Esophagus (tissue), 2 donors: ENCODE results near the gene PLEKHG7. TPM values are rescaled to one million over a fixed set of nuclear protein-coding genes. Genes with fewer than 3 reads are reported as not detected.

Experiments
- H3K27ac ChIP-seq, 2 donors: one replicate each; pipeline ENCODE4 v1.5.1; 2013; ENCODE audit warnings: low read depth in 2 of 2, mild to moderate bottlenecking in 2 of 2, inconsistent platforms in 1 of 2, low read length in 1 of 2, moderate library complexity in 1 of 2
- H3K27me3 ChIP-seq, 2 donors: one replicate each; pipeline ENCODE4 v1.6.1; 2013; ENCODE audit warnings: low read length in 2 of 2, control low read depth in 1 of 2, mild to moderate bottlenecking in 1 of 2; ENCODE audit not compliant: insufficient read depth in 2 of 2, control insufficient read depth in 1 of 2
- H3K36me3 ChIP-seq, 2 donors: one replicate each; pipeline ENCODE4 v1.6.1; 2013; ENCODE audit warnings: low read length in 1 of 2; ENCODE audit not compliant: control insufficient read depth in 2 of 2, insufficient read depth in 2 of 2
- H3K4me1 ChIP-seq, 2 donors: one replicate each; pipeline ENCODE4 v1.6.1; 2013; ENCODE audit warnings: low read length in 1 of 2; ENCODE audit not compliant: control insufficient read depth in 2 of 2, insufficient read depth in 2 of 2
- H3K4me3 ChIP-seq, 2 donors: one replicate each; pipeline ENCODE4 v1.5.1; 2013; ENCODE audit warnings: low read length in 2 of 2, mild to moderate bottlenecking in 2 of 2, low read depth in 1 of 2, moderate library complexity in 1 of 2
- H3K9me3 ChIP-seq, 2 donors: one replicate each; pipeline ENCODE4 v1.6.1; 2013; ENCODE audit warnings: mild to moderate bottlenecking in 2 of 2, low read depth in 1 of 2, low read length in 1 of 2, moderate library complexity in 1 of 2; ENCODE audit not compliant: control insufficient read depth in 2 of 2, insufficient read depth in 1 of 2
- WGBS, 2 donors: extraction: QIAGEN DNeasy Blood & Tissue Kit; methylation state at CpG; one replicate each; pipeline ENCODE4 v1.1.7; 2013; 5-methylcytosine and 5-hydroxymethylcytosine counted together
- polyA plus RNA-seq, 2 donors: library from polyadenylated mRNA; stranded (reverse); fragments of 200-250 nt; gene quantifications; one replicate each; pipeline ENCODE4 v1.2.3, GENCODE V29; 2013
- donor health status: healthy with polysubstance abuse.
- donor health status: Bipolar disorder and iron deficiency.

The PLEKHG7 gene
- polyA plus RNA-seq, 2 donors: 0.01 TPM; not detected in 1

DNA sequence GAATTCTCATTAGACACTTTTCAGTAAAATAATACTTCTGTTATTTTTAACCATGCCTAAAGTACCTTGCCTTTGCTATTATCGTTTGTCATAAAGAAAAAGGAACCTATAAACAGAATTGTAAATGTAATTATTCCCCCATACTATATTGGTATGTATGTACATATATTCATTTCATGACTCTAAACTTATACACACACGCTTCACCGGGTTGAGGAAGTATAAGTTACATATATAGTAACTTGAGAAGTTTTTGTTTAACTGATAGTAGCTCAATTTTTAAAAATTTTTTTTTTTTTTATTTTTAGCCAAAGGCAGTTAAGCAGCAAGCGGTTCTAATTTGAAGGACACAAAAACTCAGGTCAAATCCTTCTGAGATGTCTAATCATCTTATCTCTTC lies 107.6 kb downstream of the PLEKHG7 start:
- peaks cover 0 to under 1% of the 10 kb centered on the region in 2 donors for H3K36me3 ChIP-seq
- no peaks in the 10 kb centered on the region for H3K27me3 ChIP-seq
- H3K4me1 ChIP-seq: no peaks in the 10 kb centered on the region
- H3K9me3 ChIP-seq: no peaks in the 10 kb centered on the region
- WGBS, 2 donors: 94 to 97% methylated on average over 4 of the region's 4 CpGs
- no peak overlapping the region for H3K4me3 ChIP-seq
- H3K27ac ChIP-seq: no peak overlapping the region

GRCh38 chr12:92814584-92814983 lies 111.8 kb downstream of the PLEKHG7 start:
- WGBS, 2 donors: 92% methylated on average over 2 of the region's 2 CpGs
- H3K36me3 ChIP-seq: peaks cover 0 to 5% of the 10 kb centered on the region in 2 donors

GRCh38 chr12:92821142-92821541 lies 118.4 kb downstream of the PLEKHG7 start:
- Histone ChIP-seq H3K27me3 (no peaks in the 10 kb centered on the region), H3K4me3 (no peak overlapping the region), H3K9me3 (no peaks in the 10 kb centered on the region), H3K4me1 (no peaks in the 10 kb centered on the region), H3K36me3 (peaks cover 3 to 4% of the 10 kb centered on the region in 2 donors), H3K27ac (no peak overlapping the region)
- 85% methylated on average over 3 of the region's 3 CpGs for WGBS, 2 donors

More at GRCh38 chr12:92814584-92814983, 111.8 kb downstream of the PLEKHG7 start:
- Histone ChIP-seq H3K27ac (no peak overlapping the region), H3K9me3 (no peaks in the 10 kb centered on the region), H3K27me3 (no peaks in the 10 kb centered on the region), H3K4me1 (no peaks in the 10 kb centered on the region), H3K4me3 (no peak overlapping the region)

Other genes starting within 250 kb of the PLEKHG7 start
- gene EEA1, start 226.3 kb downstream of the PLEKHG7 start, polyA plus RNA-seq: 1 to 10 TPM; 5.6 to 6.3 TPM